Coronary artery (tissue), 2 donors: ENCODE data around the gene CFAP57.

Experiments
- DNase-seq: peaks from one replicate; pipeline ENCODE4 v3.0.0-alpha.2; 2017; ENCODE audit warnings: low spot score
- H3K27ac ChIP-seq, 2 donors: fragments of 200-600 bp; sonication (generic); one replicate each; pipeline ENCODE4 v1.5.1; 2016 to 2019
- H3K4me3 ChIP-seq: fragments of 200-600 bp; sonication (generic); 2 replicates; pipeline ENCODE4 v1.5.1; 2016; ENCODE audit warnings: mild to moderate bottlenecking, moderate library complexity
- TF ChIP-seq, protein P1 (sequence below): fragments of 200-600 bp; sonication (generic); IDR thresholded peaks from one replicate; pipeline ENCODE4 v1.5.1; 2019; ENCODE audit warnings: antibody characterized with exemption

Gene CFAP57

GRCh38 chr1:43282220-43283195 lies 110.4 kb downstream of the CFAP57 start:
- Histone ChIP-seq H3K4me3 (no peak overlapping the region), H3K27ac (no peak overlapping the region)
- DNase-seq, result no peak
- TF ChIP-seq, protein P1, sequence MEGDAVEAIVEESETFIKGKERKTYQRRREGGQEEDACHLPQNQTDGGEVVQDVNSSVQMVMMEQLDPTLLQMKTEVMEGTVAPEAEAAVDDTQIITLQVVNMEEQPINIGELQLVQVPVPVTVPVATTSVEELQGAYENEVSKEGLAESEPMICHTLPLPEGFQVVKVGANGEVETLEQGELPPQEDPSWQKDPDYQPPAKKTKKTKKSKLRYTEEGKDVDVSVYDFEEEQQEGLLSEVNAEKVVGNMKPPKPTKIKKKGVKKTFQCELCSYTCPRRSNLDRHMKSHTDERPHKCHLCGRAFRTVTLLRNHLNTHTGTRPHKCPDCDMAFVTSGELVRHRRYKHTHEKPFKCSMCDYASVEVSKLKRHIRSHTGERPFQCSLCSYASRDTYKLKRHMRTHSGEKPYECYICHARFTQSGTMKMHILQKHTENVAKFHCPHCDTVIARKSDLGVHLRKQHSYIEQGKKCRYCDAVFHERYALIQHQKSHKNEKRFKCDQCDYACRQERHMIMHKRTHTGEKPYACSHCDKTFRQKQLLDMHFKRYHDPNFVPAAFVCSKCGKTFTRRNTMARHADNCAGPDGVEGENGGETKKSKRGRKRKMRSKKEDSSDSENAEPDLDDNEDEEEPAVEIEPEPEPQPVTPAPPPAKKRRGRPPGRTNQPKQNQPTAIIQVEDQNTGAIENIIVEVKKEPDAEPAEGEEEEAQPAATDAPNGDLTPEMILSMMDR, result no peak

DNA sequence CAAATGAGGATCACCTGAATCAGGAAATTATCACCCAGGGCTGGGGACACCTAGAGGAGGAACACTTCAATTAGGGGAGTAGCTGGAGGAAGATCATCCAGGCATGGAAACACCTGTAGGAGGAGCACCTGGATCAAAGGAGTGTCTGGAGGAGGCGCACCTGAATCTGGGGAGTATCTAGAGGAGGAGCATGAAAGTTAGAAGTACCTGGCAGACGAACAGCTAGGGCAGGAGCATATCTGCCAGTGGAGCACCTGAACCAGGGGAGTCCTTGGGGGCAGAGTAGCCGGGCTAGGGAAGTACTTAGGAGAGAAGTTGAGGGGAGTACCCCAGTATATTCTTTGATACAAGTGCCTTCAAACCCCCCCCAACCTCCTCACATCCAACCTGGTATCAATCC lies 111.9 kb downstream of the CFAP57 start:
- Histone ChIP-seq H3K4me3 (no peak overlapping the region), H3K27ac (no peak overlapping the region)
- DNase-seq, result no peak
- TF ChIP-seq, protein P1, result no peak

- Histone ChIP-seq H3K4me3 (no peak overlapping the region), H3K27ac (no peak overlapping the region)
- TF ChIP-seq, protein P1, result no peak
- no peak for DNase-seq
Observed at GRCh38 chr1:43284546-43285110, 112.5 kb downstream of the CFAP57 start.

DNA sequence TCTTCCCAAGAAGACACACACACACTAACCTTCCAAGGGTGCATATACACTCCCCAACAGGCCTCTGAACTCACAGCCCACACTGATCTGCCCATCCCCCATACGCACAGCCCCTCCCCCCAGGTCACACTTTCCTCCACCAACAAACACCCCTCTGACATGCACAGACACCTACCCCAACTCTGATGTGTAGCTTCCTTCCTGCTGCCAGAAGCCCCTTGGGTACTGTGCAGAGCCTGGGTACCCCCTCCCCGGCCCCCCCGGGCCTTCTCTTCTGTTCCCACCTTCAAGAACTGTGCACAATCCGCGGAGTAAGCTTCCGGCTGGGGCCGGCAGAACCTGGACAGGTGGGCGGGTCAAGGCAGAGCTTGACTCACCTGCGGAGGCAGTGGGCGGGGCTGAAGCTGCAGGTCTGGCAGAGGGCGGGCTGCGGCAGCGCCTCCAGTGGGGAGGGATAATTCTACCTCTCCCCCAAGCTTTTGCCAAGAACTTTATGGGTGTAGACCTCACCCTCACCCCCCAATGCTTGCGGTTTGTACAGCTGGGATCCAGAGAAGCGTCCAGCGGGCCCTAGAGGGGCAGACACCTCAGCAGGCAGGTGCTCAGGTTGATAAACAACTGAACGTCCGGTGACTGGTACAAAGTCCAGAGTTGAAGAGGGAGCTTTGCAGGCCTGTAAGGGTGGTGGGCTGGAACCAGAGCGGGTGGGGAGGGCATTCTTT lies 113.3 kb downstream of the CFAP57 start, which contains the start of gene C1orf210:
TSS of gene C1orf210 (minus strand) at position 313 of the 722 bp plus-strand sequence. CDS start 2,311 bp downstream, outside the sequence.
- no peak within 1 kb of the TSS for H3K27ac ChIP-seq
- no peak for DNase-seq
- H3K4me3 ChIP-seq, result no peak within 1 kb of the TSS
- TF ChIP-seq, protein P1, result no peak

DNA sequence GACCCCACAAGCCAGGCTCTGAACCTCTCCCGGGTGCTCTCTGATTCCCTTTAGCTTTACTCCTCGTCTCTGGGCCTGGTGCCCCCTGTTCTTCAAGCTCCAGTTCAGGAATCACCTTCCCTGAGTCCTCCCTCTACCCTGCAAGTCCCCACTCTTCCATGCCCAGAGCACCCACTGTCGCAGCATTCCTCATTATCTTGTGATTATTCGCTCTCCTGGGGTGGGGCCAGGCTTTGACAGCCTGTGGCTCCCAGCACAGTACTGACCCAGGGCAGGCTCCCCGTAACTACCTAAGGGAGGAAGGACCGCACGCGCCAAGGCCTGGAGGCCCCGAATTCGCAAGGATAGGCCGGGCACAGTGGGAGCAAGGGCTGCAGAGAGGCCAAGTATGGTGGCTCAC lies 114.0 kb downstream of the CFAP57 start:
- H3K27ac ChIP-seq, result no peak overlapping the region
- H3K4me3 ChIP-seq, result no peak overlapping the region
- DNase-seq, result no peak
- TF ChIP-seq, protein P1, result no peak

- TF ChIP-seq, protein P1, result no peak
- no peak for DNase-seq
- no peak overlapping the region for H3K27ac ChIP-seq
Observed at GRCh38 chr1:43286533-43286932, 114.4 kb downstream of the CFAP57 start.

More at GRCh38 chr1:43286533-43286932, 114.4 kb downstream of the CFAP57 start:
- H3K4me3 ChIP-seq, result no peak overlapping the region
